WTC11 (cell line): ENCODE measurements around the gene CLEC7A.

Source experiments
- ETV6 ChIP-seq: sonication (generic); formaldehyde crosslinking; IDR thresholded peaks from 2 replicates; pipeline ENCODE4 v1.8.1; 2022; ENCODE audit warnings: mild to moderate bottlenecking, missing genetic modification reagents
- FOXK1 ChIP-seq: sonication (generic); formaldehyde crosslinking; IDR thresholded peaks from 2 replicates; pipeline ENCODE4 v1.8.0; 2022; ENCODE audit warnings: mild to moderate bottlenecking, moderate library complexity, missing genetic modification reagents
- IRF2 ChIP-seq: sonication (generic); formaldehyde crosslinking; IDR thresholded peaks from 2 replicates; pipeline ENCODE4 v1.8.0; 2022; ENCODE audit warnings: low read depth, missing genetic modification reagents, borderline replicate concordance
- NR1H2 ChIP-seq: sonication (generic); formaldehyde crosslinking; IDR thresholded peaks from 2 replicates; pipeline ENCODE4 v1.9.0; 2021; ENCODE audit warnings: mild to moderate bottlenecking, moderate library complexity, missing genetic modification reagents
- RELA ChIP-seq: sonication (generic); formaldehyde crosslinking; IDR thresholded peaks from 2 replicates; pipeline ENCODE4 v1.8.1; 2022; ENCODE audit warnings: missing genetic modification reagents, mild to moderate bottlenecking, borderline replicate concordance
- TF ChIP-seq, protein P1 (sequence below): fragments of 200-600 bp; IDR thresholded peaks from 2 replicates; pipeline ENCODE4 v1.8.0; 2022; ENCODE audit warnings: antibody characterized with exemption
- TF ChIP-seq, protein P2 (sequence below): sonication (generic); formaldehyde crosslinking; IDR thresholded peaks from 2 replicates; pipeline ENCODE4 v1.8.0; 2022; ENCODE audit warnings: mild to moderate bottlenecking, missing genetic modification reagents
- TF ChIP-seq, protein P3 (sequence below): sonication (generic); formaldehyde crosslinking; IDR thresholded peaks from 2 replicates; pipeline ENCODE4 v1.8.0; 2022; ENCODE audit warnings: mild to moderate bottlenecking, missing genetic modification reagents
- TF ChIP-seq, protein P4 (sequence below): sonication (generic); formaldehyde crosslinking; IDR thresholded peaks from 2 replicates; pipeline ENCODE4 v1.8.1; 2023; ENCODE audit warnings: mild to moderate bottlenecking, missing genetic modification reagents

DNA sequence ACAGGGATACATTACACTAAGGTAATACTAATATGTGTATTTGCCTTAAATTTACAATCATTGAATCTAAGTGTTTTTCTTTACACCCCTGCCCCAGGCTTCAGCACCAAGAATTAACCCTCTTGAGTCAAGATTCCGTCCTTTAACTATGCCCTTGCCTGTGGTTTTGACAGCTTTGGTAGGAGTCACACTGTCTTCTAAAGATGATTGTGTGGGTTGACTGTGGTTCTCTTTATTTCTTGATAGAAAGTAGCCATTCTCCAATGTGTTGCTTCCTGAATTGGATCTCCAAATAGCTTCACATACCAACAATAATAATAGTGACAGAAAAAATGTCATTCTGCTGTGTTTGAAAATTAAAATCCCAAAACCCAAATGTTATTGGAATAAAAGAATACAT lies 3.6 kb downstream of the CLEC7A start:
- TF ChIP-seq, protein P1, sequence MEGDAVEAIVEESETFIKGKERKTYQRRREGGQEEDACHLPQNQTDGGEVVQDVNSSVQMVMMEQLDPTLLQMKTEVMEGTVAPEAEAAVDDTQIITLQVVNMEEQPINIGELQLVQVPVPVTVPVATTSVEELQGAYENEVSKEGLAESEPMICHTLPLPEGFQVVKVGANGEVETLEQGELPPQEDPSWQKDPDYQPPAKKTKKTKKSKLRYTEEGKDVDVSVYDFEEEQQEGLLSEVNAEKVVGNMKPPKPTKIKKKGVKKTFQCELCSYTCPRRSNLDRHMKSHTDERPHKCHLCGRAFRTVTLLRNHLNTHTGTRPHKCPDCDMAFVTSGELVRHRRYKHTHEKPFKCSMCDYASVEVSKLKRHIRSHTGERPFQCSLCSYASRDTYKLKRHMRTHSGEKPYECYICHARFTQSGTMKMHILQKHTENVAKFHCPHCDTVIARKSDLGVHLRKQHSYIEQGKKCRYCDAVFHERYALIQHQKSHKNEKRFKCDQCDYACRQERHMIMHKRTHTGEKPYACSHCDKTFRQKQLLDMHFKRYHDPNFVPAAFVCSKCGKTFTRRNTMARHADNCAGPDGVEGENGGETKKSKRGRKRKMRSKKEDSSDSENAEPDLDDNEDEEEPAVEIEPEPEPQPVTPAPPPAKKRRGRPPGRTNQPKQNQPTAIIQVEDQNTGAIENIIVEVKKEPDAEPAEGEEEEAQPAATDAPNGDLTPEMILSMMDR = no peak
- no peak for TF ChIP-seq RELA (CRISPR knock-in tag)
- no peak for TF ChIP-seq IRF2 (CRISPR knock-in tag)
- TF ChIP-seq, protein P2, sequence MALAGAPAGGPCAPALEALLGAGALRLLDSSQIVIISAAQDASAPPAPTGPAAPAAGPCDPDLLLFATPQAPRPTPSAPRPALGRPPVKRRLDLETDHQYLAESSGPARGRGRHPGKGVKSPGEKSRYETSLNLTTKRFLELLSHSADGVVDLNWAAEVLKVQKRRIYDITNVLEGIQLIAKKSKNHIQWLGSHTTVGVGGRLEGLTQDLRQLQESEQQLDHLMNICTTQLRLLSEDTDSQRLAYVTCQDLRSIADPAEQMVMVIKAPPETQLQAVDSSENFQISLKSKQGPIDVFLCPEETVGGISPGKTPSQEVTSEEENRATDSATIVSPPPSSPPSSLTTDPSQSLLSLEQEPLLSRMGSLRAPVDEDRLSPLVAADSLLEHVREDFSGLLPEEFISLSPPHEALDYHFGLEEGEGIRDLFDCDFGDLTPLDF (CRISPR knock-in tag) = no peak
- TF ChIP-seq, protein P3, sequence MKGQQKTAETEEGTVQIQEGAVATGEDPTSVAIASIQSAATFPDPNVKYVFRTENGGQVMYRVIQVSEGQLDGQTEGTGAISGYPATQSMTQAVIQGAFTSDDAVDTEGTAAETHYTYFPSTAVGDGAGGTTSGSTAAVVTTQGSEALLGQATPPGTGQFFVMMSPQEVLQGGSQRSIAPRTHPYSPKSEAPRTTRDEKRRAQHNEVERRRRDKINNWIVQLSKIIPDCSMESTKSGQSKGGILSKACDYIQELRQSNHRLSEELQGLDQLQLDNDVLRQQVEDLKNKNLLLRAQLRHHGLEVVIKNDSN = no peak
- no peak for TF ChIP-seq ETV6 (CRISPR knock-in tag)
- TF ChIP-seq, protein P4, sequence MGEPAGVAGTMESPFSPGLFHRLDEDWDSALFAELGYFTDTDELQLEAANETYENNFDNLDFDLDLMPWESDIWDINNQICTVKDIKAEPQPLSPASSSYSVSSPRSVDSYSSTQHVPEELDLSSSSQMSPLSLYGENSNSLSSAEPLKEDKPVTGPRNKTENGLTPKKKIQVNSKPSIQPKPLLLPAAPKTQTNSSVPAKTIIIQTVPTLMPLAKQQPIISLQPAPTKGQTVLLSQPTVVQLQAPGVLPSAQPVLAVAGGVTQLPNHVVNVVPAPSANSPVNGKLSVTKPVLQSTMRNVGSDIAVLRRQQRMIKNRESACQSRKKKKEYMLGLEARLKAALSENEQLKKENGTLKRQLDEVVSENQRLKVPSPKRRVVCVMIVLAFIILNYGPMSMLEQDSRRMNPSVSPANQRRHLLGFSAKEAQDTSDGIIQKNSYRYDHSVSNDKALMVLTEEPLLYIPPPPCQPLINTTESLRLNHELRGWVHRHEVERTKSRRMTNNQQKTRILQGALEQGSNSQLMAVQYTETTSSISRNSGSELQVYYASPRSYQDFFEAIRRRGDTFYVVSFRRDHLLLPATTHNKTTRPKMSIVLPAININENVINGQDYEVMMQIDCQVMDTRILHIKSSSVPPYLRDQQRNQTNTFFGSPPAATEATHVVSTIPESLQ (CRISPR knock-in tag) = no peak
- no peak for TF ChIP-seq FOXK1 (CRISPR knock-in tag)
- TF ChIP-seq NR1H2 (CRISPR knock-in tag) = no peak
